T-helper 1 cell treated with Interleukin-12 subunit alpha and Interleukin-12 subunit beta and Interleukin-4 antibody, amounts not matched to agents 30 μg/mL and 1 μg/mL, for 36 hours (primary cell): ENCODE data around the gene SLC7A9.
"Not testable (repeated sequence)": the region's sequence is repeated elsewhere in the genome, so short reads cannot be mapped to it uniquely, and the experiment has no call there.

Experiments
- H3K27ac Mint-ChIP-seq: one replicate; pipeline ENCODE4 v1.8.0; 2021; ENCODE audit warnings: mild to moderate bottlenecking, mixed read lengths
- H3K27me3 Mint-ChIP-seq: one replicate; pipeline ENCODE4 v1.8.0; 2021; ENCODE audit warnings: low read depth, mixed read lengths
- H3K36me3 Mint-ChIP-seq: one replicate; pipeline ENCODE4 v1.8.0; 2021; ENCODE audit warnings: low read depth, mixed read lengths
- H3K4me1 Mint-ChIP-seq: one replicate; pipeline ENCODE4 v1.8.0; 2021; ENCODE audit warnings: low read depth, mixed read lengths
- H3K4me3 Mint-ChIP-seq: one replicate; pipeline ENCODE4 v1.8.0; 2021; ENCODE audit warnings: mild to moderate bottlenecking, moderate library complexity, mixed read lengths
- H3K9me3 Mint-ChIP-seq: one replicate; pipeline ENCODE4 v1.8.0; 2021; ENCODE audit warnings: mixed read lengths

The SLC7A9 gene

GRCh38 chr19:32863301-32863700 is 6.3 kb downstream of the SLC7A9 start:
- no peak overlapping the region for H3K4me3 Mint-ChIP-seq

DNA sequence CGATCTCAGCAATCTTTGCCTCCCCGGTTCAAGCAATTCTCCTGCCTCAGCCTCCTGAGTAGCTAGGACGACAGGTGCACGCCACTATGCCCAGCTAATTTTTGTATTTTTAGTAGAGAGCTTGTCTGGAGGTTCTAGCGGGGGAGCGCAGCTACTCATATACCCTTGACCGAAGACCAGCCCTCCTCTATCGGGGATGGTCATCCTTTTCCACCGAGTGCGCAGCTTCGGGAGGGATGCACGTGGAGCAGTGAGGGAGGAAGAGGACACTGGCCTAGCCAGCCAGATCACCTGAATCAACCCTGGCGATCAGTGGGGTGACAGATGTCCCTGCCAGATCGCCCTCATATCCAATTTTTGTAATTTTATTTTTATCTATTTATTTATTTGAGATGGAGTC is 6.8 kb downstream of the SLC7A9 start:
- no peak overlapping the region for H3K27ac Mint-ChIP-seq
- H3K36me3 Mint-ChIP-seq: no peaks in the 10 kb centered on the region
- no peaks in the 10 kb centered on the region for H3K4me1 Mint-ChIP-seq
- no peak overlapping the region for H3K4me3 Mint-ChIP-seq
- no peaks in the 10 kb centered on the region for H3K27me3 Mint-ChIP-seq
- no peaks in the 10 kb centered on the region for H3K9me3 Mint-ChIP-seq

More at GRCh38 chr19:32863301-32863700, 6.3 kb downstream of the SLC7A9 start:
- Mint-ChIP-seq H3K4me1 (no peaks in the 10 kb centered on the region), H3K9me3 (no peaks in the 10 kb centered on the region), H3K27me3 (no peaks in the 10 kb centered on the region), H3K36me3 (no peaks in the 10 kb centered on the region), H3K27ac (no peak overlapping the region)

- no peaks in the 10 kb centered on the region for H3K4me1 Mint-ChIP-seq
- no peak overlapping the region for H3K4me3 Mint-ChIP-seq
- H3K27ac Mint-ChIP-seq: no peak overlapping the region
- H3K27me3 Mint-ChIP-seq: no peaks in the 10 kb centered on the region
- H3K36me3 Mint-ChIP-seq: no peaks in the 10 kb centered on the region
- no peaks in the 10 kb centered on the region for H3K9me3 Mint-ChIP-seq
Observed at GRCh38 chr19:32862173-32862572, 7.4 kb downstream of the SLC7A9 start.

DNA sequence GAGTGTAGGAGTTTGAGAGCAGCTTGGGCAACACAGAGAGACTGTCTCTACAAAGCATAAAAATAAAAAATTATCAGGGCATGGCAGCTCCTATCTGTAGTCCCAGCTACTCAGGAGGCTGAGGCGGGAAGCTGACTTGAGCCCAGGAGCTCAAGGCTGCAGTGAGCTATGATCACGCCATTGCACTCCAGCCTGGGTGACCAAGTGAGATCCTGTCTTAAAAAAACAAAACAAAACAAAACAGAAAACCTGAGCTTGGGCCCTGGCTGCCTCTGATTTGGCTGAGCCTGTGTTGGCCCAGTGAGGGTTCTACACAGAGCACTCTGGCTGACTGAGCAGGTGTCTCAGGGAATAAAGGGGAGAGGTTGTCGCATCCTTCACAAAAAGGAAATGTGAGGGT is 8.0 kb downstream of the SLC7A9 start:
- no peak overlapping the region for H3K4me3 Mint-ChIP-seq
- H3K9me3 Mint-ChIP-seq: no peaks in the 10 kb centered on the region
- H3K4me1 Mint-ChIP-seq: no peaks in the 10 kb centered on the region
- H3K36me3 Mint-ChIP-seq: no peaks in the 10 kb centered on the region
- H3K27ac Mint-ChIP-seq: no peak overlapping the region
- H3K27me3 Mint-ChIP-seq: no peaks in the 10 kb centered on the region

GRCh38 chr19:32859591-32859990 is 10.0 kb downstream of the SLC7A9 start:
- Mint-ChIP-seq H3K27ac (no peak overlapping the region), H3K27me3 (no peaks in the 10 kb centered on the region), H3K9me3 (no peaks in the 10 kb centered on the region), H3K4me3 (no peak overlapping the region), H3K4me1 (no peaks in the 10 kb centered on the region), H3K36me3 (no peaks in the 10 kb centered on the region)

GRCh38 chr19:32858559-32858958 is 11.0 kb downstream of the SLC7A9 start:
- H3K4me1 Mint-ChIP-seq: no peaks in the 10 kb centered on the region
- H3K27me3 Mint-ChIP-seq: no peaks in the 10 kb centered on the region
- no peaks in the 10 kb centered on the region for H3K36me3 Mint-ChIP-seq
- no peaks in the 10 kb centered on the region for H3K9me3 Mint-ChIP-seq
- no peak overlapping the region for H3K27ac Mint-ChIP-seq
- no peak overlapping the region for H3K4me3 Mint-ChIP-seq

DNA sequence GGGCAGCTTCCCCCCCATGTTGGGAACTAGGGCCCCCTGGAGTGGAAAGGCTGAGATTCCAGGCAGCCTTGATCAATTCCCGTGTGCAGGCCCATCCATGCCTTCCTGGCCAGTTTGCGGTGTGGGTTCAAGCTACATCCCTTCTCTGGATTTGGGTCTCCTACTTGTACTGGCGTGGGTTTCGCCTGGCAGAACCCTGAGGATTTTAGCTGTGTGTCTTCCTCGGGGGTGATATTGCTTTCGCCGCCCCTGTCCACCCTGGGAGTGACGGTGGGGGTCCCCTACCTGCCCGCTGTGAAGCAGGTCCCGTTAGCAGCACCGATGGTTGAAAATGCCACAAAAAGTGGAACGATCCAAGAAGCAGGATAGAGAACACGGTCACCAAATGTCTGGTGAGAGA is 11.4 kb downstream of the SLC7A9 start:
- no peak overlapping the region for H3K4me3 Mint-ChIP-seq
- no peaks in the 10 kb centered on the region for H3K4me1 Mint-ChIP-seq
- no peaks in the 10 kb centered on the region for H3K27me3 Mint-ChIP-seq
- no peak overlapping the region for H3K27ac Mint-ChIP-seq
- H3K9me3 Mint-ChIP-seq: no peaks in the 10 kb centered on the region
- no peaks in the 10 kb centered on the region for H3K36me3 Mint-ChIP-seq

DNA sequence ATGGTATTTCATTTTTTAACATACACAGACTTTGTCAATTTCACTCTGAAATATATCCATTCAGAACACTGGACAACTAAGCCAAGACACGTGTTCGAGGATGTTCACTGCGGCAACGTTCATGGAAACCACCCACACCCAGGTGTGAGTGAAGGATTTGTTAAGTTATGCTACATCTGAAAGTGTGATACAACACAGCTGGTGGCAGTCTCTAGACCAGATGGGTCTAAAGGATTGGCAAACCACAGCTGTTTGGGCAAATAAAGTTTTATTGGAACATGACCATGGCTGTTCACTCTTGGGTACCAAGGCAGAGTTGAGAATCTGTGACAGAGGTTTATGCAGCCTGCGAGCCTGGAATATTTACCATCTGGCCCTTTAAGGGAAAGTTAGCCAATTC is 12.0 kb downstream of the SLC7A9 start:
- no peak overlapping the region for H3K27ac Mint-ChIP-seq
- no peak overlapping the region for H3K4me3 Mint-ChIP-seq
- no peaks in the 10 kb centered on the region for H3K9me3 Mint-ChIP-seq
- H3K4me1 Mint-ChIP-seq: no peaks in the 10 kb centered on the region
- no peaks in the 10 kb centered on the region for H3K36me3 Mint-ChIP-seq
- H3K27me3 Mint-ChIP-seq: no peaks in the 10 kb centered on the region

GRCh38 chr19:32856818-32857217 is 12.7 kb downstream of the SLC7A9 start:
- not testable (repeated sequence) for H3K4me3 Mint-ChIP-seq, H3K9me3 Mint-ChIP-seq

GRCh38 chr19:32852216-32852615 is 17.4 kb downstream of the SLC7A9 start:
- Mint-ChIP-seq H3K27me3 (peaks cover under 1% of the 10 kb centered on the region), H3K4me1 (no peaks in the 10 kb centered on the region), H3K4me3 (no peak overlapping the region), H3K27ac (no peak overlapping the region), H3K36me3 (peaks cover under 1% of the 10 kb centered on the region), H3K9me3 (no peaks in the 10 kb centered on the region)

More at GRCh38 chr19:32856818-32857217, 12.7 kb downstream of the SLC7A9 start:
- not testable (repeated sequence) for H3K27ac Mint-ChIP-seq, H3K36me3 Mint-ChIP-seq, H3K27me3 Mint-ChIP-seq, H3K4me1 Mint-ChIP-seq

DNA sequence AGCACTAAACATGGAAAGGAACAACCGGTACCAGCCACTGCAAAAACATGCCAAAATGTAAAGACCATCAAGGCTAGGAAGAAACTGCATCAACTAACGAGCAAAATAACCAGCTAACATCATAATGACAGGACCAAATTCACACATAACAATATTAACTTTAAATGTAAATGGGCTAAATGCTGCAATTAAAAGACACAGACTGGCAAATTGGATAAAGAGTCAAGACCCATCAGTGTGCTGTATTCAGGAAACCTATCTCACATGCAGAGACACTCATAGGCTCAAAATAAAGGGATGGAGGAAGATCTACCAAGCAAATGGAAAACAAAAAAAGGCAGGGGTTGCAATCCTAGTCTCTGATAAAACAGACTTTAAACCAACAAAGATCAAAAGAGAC is 21.5 kb downstream of the SLC7A9 start:
- H3K36me3 Mint-ChIP-seq, H3K27me3 Mint-ChIP-seq, H3K9me3 Mint-ChIP-seq, H3K4me3 Mint-ChIP-seq, H3K27ac Mint-ChIP-seq, H3K4me1 Mint-ChIP-seq: not testable (repeated sequence)

- H3K4me1 Mint-ChIP-seq: no peaks in the 10 kb centered on the region
- H3K36me3 Mint-ChIP-seq: peaks cover 6% of the 10 kb centered on the region
- H3K4me3 Mint-ChIP-seq: no peak overlapping the region
- H3K27ac Mint-ChIP-seq: no peak overlapping the region
- peaks cover 3% of the 10 kb centered on the region for H3K27me3 Mint-ChIP-seq
- H3K9me3 Mint-ChIP-seq: peaks cover 19% of the 10 kb centered on the region
Observed at GRCh38 chr19:32843716-32844245, 25.8 kb downstream of the SLC7A9 start.

DNA sequence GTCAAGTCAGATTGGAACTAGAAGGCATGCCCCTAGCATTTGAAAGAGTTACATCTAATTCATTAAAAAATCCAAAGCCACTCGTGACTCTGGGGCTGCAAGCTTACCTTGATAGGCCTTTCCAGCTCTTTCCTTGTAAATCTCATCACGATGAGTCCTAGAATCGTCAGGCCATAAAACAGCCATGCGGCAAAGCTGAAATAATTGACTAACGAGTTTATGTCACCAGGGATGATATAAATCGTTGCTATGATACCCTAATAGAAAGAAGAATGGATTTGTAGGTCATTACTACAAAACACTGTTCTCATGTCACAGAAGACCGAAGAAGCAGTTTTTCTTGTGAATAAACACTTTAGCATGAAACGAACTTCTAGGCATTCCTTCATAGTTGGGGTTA is 27.5 kb downstream of the SLC7A9 start:
- Mint-ChIP-seq H3K4me1 (no peaks in the 10 kb centered on the region), H3K27me3 (peaks cover under 1% of the 10 kb centered on the region), H3K4me3 (no peak overlapping the region), H3K9me3 (peaks cover 20% of the 10 kb centered on the region), H3K27ac (no peak overlapping the region), H3K36me3 (peaks cover 4% of the 10 kb centered on the region)

- no peak overlapping the region for H3K4me3 Mint-ChIP-seq
- H3K27me3 Mint-ChIP-seq: no peaks in the 10 kb centered on the region
- H3K9me3 Mint-ChIP-seq: peaks cover 20% of the 10 kb centered on the region
- H3K27ac Mint-ChIP-seq: no peak overlapping the region
- no peaks in the 10 kb centered on the region for H3K4me1 Mint-ChIP-seq
- H3K36me3 Mint-ChIP-seq: peaks cover 4% of the 10 kb centered on the region
Observed at GRCh38 chr19:32837531-32837930, 32.0 kb downstream of the SLC7A9 start.

- H3K9me3 Mint-ChIP-seq, H3K4me1 Mint-ChIP-seq, H3K36me3 Mint-ChIP-seq, H3K4me3 Mint-ChIP-seq, H3K27me3 Mint-ChIP-seq, H3K27ac Mint-ChIP-seq: not testable (repeated sequence)
Observed at GRCh38 chr19:32833388-32833787, 36.2 kb downstream of the SLC7A9 start.

DNA sequence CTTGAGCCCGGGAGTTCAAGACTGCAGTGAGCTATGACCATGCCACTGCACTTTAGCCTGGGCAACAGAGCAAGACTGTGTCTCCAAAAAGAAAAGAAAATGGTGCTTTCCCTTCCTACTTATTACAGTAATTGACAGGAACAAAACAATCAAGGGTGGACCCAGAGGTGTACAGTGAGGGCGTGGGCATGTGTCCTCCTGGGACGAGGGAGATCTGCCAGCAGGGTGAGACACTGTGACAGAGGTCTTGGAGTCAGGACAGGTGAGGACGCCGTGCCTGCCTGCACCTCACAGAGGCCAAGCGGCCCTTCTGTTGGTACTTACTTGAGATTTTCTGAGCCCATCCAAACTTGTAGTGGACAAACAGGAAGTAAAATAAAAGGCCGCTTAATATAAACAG is 36.7 kb downstream of the SLC7A9 start:
- not testable (repeated sequence) for H3K27ac Mint-ChIP-seq, H3K4me1 Mint-ChIP-seq, H3K4me3 Mint-ChIP-seq, H3K36me3 Mint-ChIP-seq, H3K9me3 Mint-ChIP-seq, H3K27me3 Mint-ChIP-seq
